Muscle of leg (tissue), 16 donors: ENCODE results near the gene SLC18B1. TPM values are rescaled to one million over a fixed set of nuclear protein-coding genes. Genes with fewer than 3 reads are reported as not detected.
A peak's percentile ranks its signal among the peaks of the same experiment; 100 is the strongest.

Experiments used
- DNase-seq: peaks from one replicate; pipeline ENCODE4 v3.0.0; 2013
- H3K27ac ChIP-seq: one replicate; pipeline ENCODE4 v1.5.1; 2013; ENCODE audit warnings: mild to moderate bottlenecking, low read length, control low read depth
- H3K27me3 ChIP-seq: one replicate; pipeline ENCODE4 v1.6.1; 2013; ENCODE audit warnings: low read length; ENCODE audit not compliant: control insufficient read depth, insufficient read depth
- H3K36me3 ChIP-seq: one replicate; pipeline ENCODE4 v1.6.1; 2013; ENCODE audit warnings: low read length; ENCODE audit not compliant: control insufficient read depth, insufficient read depth
- H3K4me1 ChIP-seq: one replicate; pipeline ENCODE4 v1.6.1; 2013; ENCODE audit warnings: low read length; ENCODE audit not compliant: control insufficient read depth, insufficient read depth
- H3K4me3 ChIP-seq: one replicate; pipeline ENCODE4 v1.5.1; 2013; ENCODE audit warnings: low read length, control low read depth
- H3K9me3 ChIP-seq: replicated peaks from 2 replicates; pipeline ENCODE4 v1.6.1; 2013; ENCODE audit warnings: low read depth, low read length; ENCODE audit not compliant: control insufficient read depth
- WGBS: methylation state at CpG from one replicate; pipeline ENCODE4 v1.1.5; 2013; ENCODE audit warnings: missing lambda C conversion rate; ENCODE audit not compliant: insufficient coverage; 5-methylcytosine and 5-hydroxymethylcytosine counted together
- long read RNA-seq, 11 donors: transcript quantifications; one replicate each; lab custom pipeline, GENCODE V29; 2026
- polyA plus RNA-seq, 8 donors: library from polyadenylated mRNA; unstranded; fragments of 120-200 nt; gene quantifications; one replicate each; pipeline versions ENCODE4 v1.2.1 to v1.2.3, GENCODE V29; 2013; ENCODE audit warnings: inconsistent platforms in 1 of 8, low replicate concordance in 1 of 8; ENCODE audit not compliant: insufficient read length in 8 of 8, insufficient read depth in 1 of 8
- total RNA-seq: library from RNA; stranded (reverse); fragments of 120-200 nt; gene quantifications from one replicate; pipeline ENCODE4 v1.2.4, GENCODE V29; 2013

Gene SLC18B1
- 12.1 TPM for total RNA-seq
- 10 to 100 TPM in 4 of 8 donors, 1 to 10 TPM in 4; 8.0 to 14.2 (median 10.3) TPM for polyA plus RNA-seq
- long read RNA-seq, donor 1, partial matches to known transcripts = 2,705 of 2,778 reads
- long read RNA-seq, donor 1, other reads (novel, unspliced or antisense) = 71 of 2,778 reads
- long read RNA-seq, donor 2 = 0 reads
- long read RNA-seq, donor 3, partial matches to known transcripts = 0 of 1 reads
- long read RNA-seq, donor 3, other reads (novel, unspliced or antisense) = 0 of 1 reads
- long read RNA-seq, donor 4, partial matches to known transcripts = 4,883 of 5,033 reads
- long read RNA-seq, donor 4, other reads (novel, unspliced or antisense) = 150 of 5,033 reads
- long read RNA-seq, donor 5, partial matches to known transcripts = 1,588 of 9,764 reads
- long read RNA-seq, donor 5, other reads (novel, unspliced or antisense) = 8,173 of 9,764 reads
- long read RNA-seq, donor 6, partial matches to known transcripts = 9,495 of 9,787 reads
- long read RNA-seq, donor 6, other reads (novel, unspliced or antisense) = 290 of 9,787 reads
- long read RNA-seq, donor 7, partial matches to known transcripts = 1,049 of 6,262 reads
- long read RNA-seq, donor 7, other reads (novel, unspliced or antisense) = 5,210 of 6,262 reads
- long read RNA-seq, donor 8, partial matches to known transcripts = 5,542 of 5,726 reads
- long read RNA-seq, donor 8, other reads (novel, unspliced or antisense) = 184 of 5,726 reads
- long read RNA-seq, donor 9 = 0 reads
- long read RNA-seq, donor 10, partial matches to known transcripts = 7,229 of 7,512 reads
- long read RNA-seq, donor 10, other reads (novel, unspliced or antisense) = 280 of 7,512 reads
- long read RNA-seq, donor 11, partial matches to known transcripts = 0 of 4 reads
- long read RNA-seq, donor 11, other reads (novel, unspliced or antisense) = 0 of 4 reads

- Histone ChIP-seq H3K4me1 (peaks cover 3% of the 10 kb centered on the region), H3K4me3 (peak within 1 kb of the TSS; percentile 90), H3K27me3 (no peaks in the 10 kb centered on the region), H3K27ac (peak within 1 kb of the TSS; percentile 89), H3K9me3 (peaks cover 2% of the 10 kb centered on the region), H3K36me3 (no peaks in the 10 kb centered on the region)
- under 1% methylated on average over 30 of the region's 41 CpGs for WGBS
- DNase-seq = peak; percentile 71
Observed at GRCh38 chr6:132797951-132798868, at the start of gene SLC18B1. TSS of gene SLC18B1 (minus strand) at chr6:132798637. CDS start at chr6:132798456, 181 bp downstream.

DNA sequence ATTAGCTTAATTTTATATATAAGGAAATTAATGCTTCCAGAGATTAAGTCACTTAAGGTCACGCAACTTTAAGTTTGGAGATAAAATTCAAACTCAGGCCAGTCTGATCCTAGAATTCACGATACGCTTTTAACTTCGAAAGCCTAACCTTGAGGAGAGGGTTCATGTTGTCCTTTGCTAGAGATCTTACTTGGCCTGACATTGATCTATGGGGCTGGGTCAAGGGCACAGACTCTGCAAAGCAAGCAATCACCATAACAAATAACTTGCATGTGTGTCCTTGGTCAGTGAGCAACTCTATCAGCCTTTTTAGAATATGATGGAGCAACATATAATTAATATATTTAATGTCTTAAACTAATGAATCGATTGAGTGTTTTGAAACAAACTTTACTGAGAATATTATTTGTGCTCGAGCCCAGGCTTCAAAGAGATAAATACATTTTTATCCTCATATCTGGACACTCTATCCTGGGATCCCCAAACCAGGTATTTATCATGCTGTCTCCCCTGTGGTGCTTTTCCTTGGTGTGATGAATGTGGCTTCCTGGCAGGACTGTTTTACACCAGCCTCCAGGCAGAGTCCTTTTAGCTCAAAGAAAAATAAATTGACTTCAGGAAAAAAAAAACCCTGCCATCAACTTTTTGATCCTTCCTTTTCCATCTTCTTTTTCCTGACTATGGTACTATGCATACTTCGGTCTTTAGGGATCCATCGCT, 45.0 kb upstream of the SLC18B1 start:
- WGBS = no CpG with 5 or more reads among the region's 8 CpGs
- no peak overlapping the region for H3K27ac ChIP-seq
- H3K9me3 ChIP-seq = no peaks in the 10 kb centered on the region

GRCh38 chr6:132841966-132842365, 43.5 kb upstream of the SLC18B1 start:
- Histone ChIP-seq H3K4me1 (no peaks in the 10 kb centered on the region), H3K9me3 (no peaks in the 10 kb centered on the region), H3K27me3 (no peaks in the 10 kb centered on the region), H3K4me3 (no peak overlapping the region), H3K36me3 (no peaks in the 10 kb centered on the region), H3K27ac (no peak overlapping the region)
- WGBS = no CpG with 5 or more reads among the region's 1 CpG
- DNase-seq = no peak

More for the DNA sequence above, 45.0 kb upstream of the SLC18B1 start:
- H3K36me3 ChIP-seq = no peaks in the 10 kb centered on the region
- no peak overlapping the region for H3K4me3 ChIP-seq
- H3K4me1 ChIP-seq = no peaks in the 10 kb centered on the region
- H3K27me3 ChIP-seq = no peaks in the 10 kb centered on the region
- DNase-seq = no peak

- Histone ChIP-seq H3K9me3 (no peaks in the 10 kb centered on the region), H3K27ac (no peak overlapping the region), H3K36me3 (no peaks in the 10 kb centered on the region), H3K4me1 (no peaks in the 10 kb centered on the region), H3K4me3 (no peak overlapping the region), H3K27me3 (no peaks in the 10 kb centered on the region)
- DNase-seq = no peak
- 83% methylated on average over 1 of the region's 6 CpGs for WGBS
Observed at GRCh38 chr6:132832891-132833290, 34.5 kb upstream of the SLC18B1 start.

GRCh38 chr6:132830334-132830751, 31.9 kb upstream of the SLC18B1 start:
- no peaks in the 10 kb centered on the region for H3K27me3 ChIP-seq
- H3K4me3 ChIP-seq = no peak overlapping the region
- no peaks in the 10 kb centered on the region for H3K9me3 ChIP-seq
- no peak overlapping the region for H3K27ac ChIP-seq
- WGBS = 40% methylated on average over 1 of the region's 3 CpGs
- peak; percentile 84 for DNase-seq
- no peaks in the 10 kb centered on the region for H3K4me1 ChIP-seq
- H3K36me3 ChIP-seq = no peaks in the 10 kb centered on the region

DNA sequence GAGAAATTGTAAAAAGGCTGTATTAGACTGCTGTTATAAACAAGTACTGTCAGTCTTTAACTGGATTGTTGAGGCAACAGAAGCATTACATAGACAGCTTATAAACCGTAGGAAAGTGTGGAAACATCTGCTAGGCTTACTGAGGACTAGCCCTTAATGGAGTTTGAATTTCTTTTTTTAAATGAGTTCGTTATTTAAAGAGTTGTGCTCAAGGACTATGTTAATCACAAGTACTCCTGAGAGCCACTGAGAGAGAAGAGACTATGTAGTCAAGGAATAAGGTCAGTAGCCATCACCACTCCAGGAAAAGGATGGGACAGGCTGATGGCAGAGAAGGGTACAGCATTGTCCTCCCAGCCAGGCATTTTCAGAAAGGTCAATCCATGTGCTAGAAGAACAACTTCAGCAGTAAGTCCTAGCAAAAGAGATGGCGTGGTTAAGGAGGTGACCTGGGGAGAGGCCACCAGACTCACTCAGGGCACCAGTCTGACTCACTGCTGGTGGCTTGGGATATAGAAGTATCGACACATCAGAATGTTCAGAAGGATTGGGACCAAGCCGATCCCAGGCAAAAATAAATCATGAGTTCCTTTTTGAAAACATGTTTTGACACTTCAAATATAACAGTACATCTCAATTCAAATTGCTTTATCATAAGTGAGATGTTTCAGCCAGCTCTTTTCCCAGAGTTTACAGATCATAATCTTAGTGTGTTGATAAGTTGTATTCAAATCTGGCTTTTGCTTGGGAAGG, 22.4 kb upstream of the SLC18B1 start:
- Histone ChIP-seq H3K27me3 (no peaks in the 10 kb centered on the region), H3K4me1 (peaks cover 8% of the 10 kb centered on the region), H3K36me3 (peaks cover 37% of the 10 kb centered on the region), H3K9me3 (no peaks in the 10 kb centered on the region), H3K4me3 (no peak overlapping the region), H3K27ac (no peak overlapping the region)
- no peak for DNase-seq
- 85% methylated on average over 4 of the region's 5 CpGs for WGBS

GRCh38 chr6:132819405-132820161, 21.1 kb upstream of the SLC18B1 start:
- H3K36me3 ChIP-seq = peaks cover 37% of the 10 kb centered on the region

More at GRCh38 chr6:132819405-132820161, 21.1 kb upstream of the SLC18B1 start:
- Histone ChIP-seq H3K27me3 (no peaks in the 10 kb centered on the region), H3K27ac (no peak overlapping the region), H3K9me3 (no peaks in the 10 kb centered on the region), H3K4me1 (peaks cover 9% of the 10 kb centered on the region), H3K4me3 (no peak overlapping the region)
- DNase-seq = no peak
- 93% methylated on average over 3 of the region's 4 CpGs for WGBS
